Left cardiac atrium (tissue), 4 donors: Measurements from ENCODE around the gene BMPR2. TPM values are rescaled to one million over a fixed set of nuclear protein-coding genes. Genes with fewer than 3 reads are reported as not detected.
"Not testable (repeated sequence)": the region's sequence is repeated elsewhere in the genome, so short reads cannot be mapped to it uniquely, and the experiment has no call there.

Experiments used
- ATAC-seq, 2 donors: fragments of 200-7000 bp; cut with Tn5 transposase; one replicate each; pipeline ENCODE4 v1.9.1; 2020; ENCODE audit warnings: mild to moderate bottlenecking in 2 of 2, moderate library complexity in 2 of 2
- DNase-seq: peaks from one replicate; pipeline ENCODE4 v3.0.0-alpha.2; 2020
- intact Hi-C, 2 donors: fragments of 100-400 bp; cut with DNase I; formaldehyde crosslinking; loops; one replicate each; pipeline versions ENCODE4 v1.14.1 to v1.15.1; 2022 to 2023
- total RNA-seq, 2 donors: library from RNA; stranded (reverse); fragmentation: NEBNext Ultra II Directional; extraction: Animal tissue kit (Norgen Biotek cat#: 25700); gene quantifications; one replicate each; pipeline ENCODE4 v1.2.1, GENCODE V29; 2021
- donor health status: DM: no; HTN: yes; CAD: no.
- donor health status: DM: no; HTN: yes; CAD: no; lungs with severe emphysema.
- donor health status: DM: yes; HTN: yes; CAD: no.
- donor health status: Dilated cardiomyopathy.

Gene BMPR2
- total RNA-seq, 2 donors from 2014 or later: 46.7 to 65.8 TPM

GRCh38 chr2:202377207-202377761, 1.2 kb downstream of the BMPR2 start:
- intact Hi-C loops: loop anchor here (10.0 kb wide), 2 partner anchors 92 to 118 kb away; no protein-coding TSS in a partner anchor
- DNase-seq (peak; percentile 63), ATAC-seq (peak; percentile 16 to 38)

GRCh38 chr2:202378001-202378400, 1.9 kb downstream of the BMPR2 start:
- no peak for ATAC-seq
- no peak for DNase-seq
- intact Hi-C loops: loop anchor here (10.0 kb wide), 2 partner anchors 93 to 117 kb away; no protein-coding TSS in a partner anchor

GRCh38 chr2:202378662-202379358, 2.7 kb downstream of the BMPR2 start:
- ATAC-seq: no peak
- no peak for DNase-seq
- intact Hi-C loops: loop anchor here (10.0 kb wide), 2 partner anchors 94 to 116 kb away; no protein-coding TSS in a partner anchor

GRCh38 chr2:202382684-202383083, 6.6 kb downstream of the BMPR2 start:
- intact Hi-C loops: no loop called here
- DNase-seq (no peak), ATAC-seq (no peak)

GRCh38 chr2:202386495-202386894, 10.4 kb downstream of the BMPR2 start:
- intact Hi-C loops, ATAC-seq, DNase-seq: not testable (repeated sequence)

GRCh38 chr2:202387608-202388342, 11.6 kb downstream of the BMPR2 start:
- intact Hi-C loops: no loop called here
- no peak for DNase-seq
- ATAC-seq: peak; percentile 34 to 51

- intact Hi-C loops: no loop called here
- ATAC-seq: no peak
- no peak for DNase-seq
Measured at GRCh38 chr2:202400941-202401340, 24.8 kb downstream of the BMPR2 start.

- no peak for DNase-seq
- ATAC-seq: no peak
- intact Hi-C loops: no loop called here
Measured at GRCh38 chr2:202405798-202406197, 29.7 kb downstream of the BMPR2 start.

GRCh38 chr2:202406445-202406978, 30.4 kb downstream of the BMPR2 start:
- intact Hi-C loops: no loop called here
- ATAC-seq (no peak), DNase-seq (no peak)

GRCh38 chr2:202408546-202409140, 32.5 kb downstream of the BMPR2 start:
- intact Hi-C loops: no loop called here
- DNase-seq (no peak), ATAC-seq (no peak)

- DNase-seq: no peak
- no peak for ATAC-seq
- intact Hi-C loops: no loop called here
Measured at GRCh38 chr2:202410092-202410491, 34.0 kb downstream of the BMPR2 start.

- ATAC-seq: no peak
- intact Hi-C loops: no loop called here
- DNase-seq: no peak
Measured at GRCh38 chr2:202411097-202411496, 35.0 kb downstream of the BMPR2 start.

GRCh38 chr2:202418027-202418426, 41.9 kb downstream of the BMPR2 start:
- no peak for ATAC-seq
- DNase-seq: no peak
- intact Hi-C loops: no loop called here

GRCh38 chr2:202418511-202418910, 42.4 kb downstream of the BMPR2 start:
- no peak for ATAC-seq
- intact Hi-C loops: no loop called here
- no peak for DNase-seq

- DNase-seq (no peak), ATAC-seq (no peak)
Measured at GRCh38 chr2:202423139-202423538, 47.0 kb downstream of the BMPR2 start.

GRCh38 chr2:202425036-202425435, 48.9 kb downstream of the BMPR2 start:
- DNase-seq: no peak
- intact Hi-C loops: no loop called here
- ATAC-seq: no peak

More at GRCh38 chr2:202423139-202423538, 47.0 kb downstream of the BMPR2 start:
- intact Hi-C loops: no loop called here

- intact Hi-C loops: no loop called here
- no peak for ATAC-seq
Measured at GRCh38 chr2:202426751-202427150, 50.6 kb downstream of the BMPR2 start.

GRCh38 chr2:202429164-202429980, 53.2 kb downstream of the BMPR2 start:
- intact Hi-C loops: no loop called here
- ATAC-seq: peak; percentile 63 to 72
- no peak for DNase-seq

More at GRCh38 chr2:202426751-202427150, 50.6 kb downstream of the BMPR2 start:
- DNase-seq: no peak

GRCh38 chr2:202432776-202433175, 56.6 kb downstream of the BMPR2 start:
- no peak for ATAC-seq
- DNase-seq: no peak
- intact Hi-C loops: no loop called here
